Measurements from ENCODE around the gene ACP7. TPM values are rescaled to one million over a fixed set of nuclear protein-coding genes. Genes with fewer than 3 reads are reported as not detected.
"Not testable (repeated sequence)": the region's sequence is repeated elsewhere in the genome, so short reads cannot be mapped to it uniquely, and the experiment has no call there.

ACP7 gene
- total and polyA plus RNA-seq, 5 donors: not detected

DNA sequence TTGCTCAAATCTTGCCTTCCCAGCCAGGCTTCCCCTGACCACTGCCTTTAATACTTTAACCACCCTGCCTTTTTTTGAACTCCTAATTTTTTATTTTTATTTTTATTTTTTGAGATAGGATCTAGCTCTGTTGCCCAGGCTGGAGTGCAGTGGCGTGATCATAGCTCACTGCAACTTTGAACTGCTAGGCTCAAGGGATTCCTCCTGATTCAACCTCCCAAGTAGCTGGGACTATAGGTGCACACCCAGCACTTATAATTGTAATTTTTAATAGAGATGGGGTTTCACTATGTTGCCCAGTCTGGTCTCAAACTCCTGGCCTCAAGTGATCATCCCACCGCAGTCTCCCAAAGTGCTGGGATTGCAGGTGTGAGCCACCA, 30.1 kb upstream of the ACP7 start:
- 91% methylated on average over 2 of the region's 2 CpGs for WGBS
- Histone ChIP-seq H3K9me3 (ENCODE audit: control insufficient read depth, low read length) (no peaks in the 10 kb centered on the region), H3K4me1 (ENCODE audit: control insufficient read depth, insufficient read depth, low read length) (no peaks in the 10 kb centered on the region), H3K27ac (ENCODE audit: low read length) (no peak overlapping the region), H3K27me3 (ENCODE audit: control insufficient read depth, insufficient read depth) (no peaks in the 10 kb centered on the region), H3K4me3 (ENCODE audit: low read length) (no peak overlapping the region)
- no peak for ATAC-seq
- intact Hi-C loops (cut with DNase I): no loop called here
- no peak for DNase-seq

DNA sequence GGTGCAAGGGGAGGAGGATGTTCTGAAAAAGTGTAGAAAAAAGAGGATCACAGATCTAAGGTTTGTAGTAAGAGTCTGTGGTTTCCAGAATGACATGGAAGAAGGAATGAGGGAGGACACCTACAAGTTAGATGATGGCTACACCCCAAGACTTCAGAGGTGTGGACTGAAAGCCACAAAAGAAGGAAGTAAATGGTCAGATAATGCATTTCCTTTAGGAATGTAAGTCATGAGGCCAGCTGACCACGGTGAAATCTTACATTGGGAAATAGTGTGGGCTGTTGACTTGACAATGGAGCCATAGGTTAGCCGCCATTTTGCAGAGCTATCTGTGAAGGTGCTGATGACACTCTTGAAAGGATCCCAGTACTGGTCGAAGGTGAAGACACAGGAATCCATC, 26.6 kb upstream of the ACP7 start:
- no peak for DNase-seq
- intact Hi-C loops (cut with DNase I): no loop called here
- WGBS: 72% methylated on average over 3 of the region's 3 CpGs
- H3K27me3 ChIP-seq (ENCODE audit: control insufficient read depth, insufficient read depth): no peaks in the 10 kb centered on the region
- H3K27ac ChIP-seq (ENCODE audit: low read length): no peak overlapping the region
- no peak for ATAC-seq
- no peak overlapping the region for H3K4me3 ChIP-seq (ENCODE audit: low read length)
- no peaks in the 10 kb centered on the region for H3K4me1 ChIP-seq (ENCODE audit: control insufficient read depth, insufficient read depth, low read length)
- no peaks in the 10 kb centered on the region for H3K9me3 ChIP-seq (ENCODE audit: control insufficient read depth, low read length)

DNA sequence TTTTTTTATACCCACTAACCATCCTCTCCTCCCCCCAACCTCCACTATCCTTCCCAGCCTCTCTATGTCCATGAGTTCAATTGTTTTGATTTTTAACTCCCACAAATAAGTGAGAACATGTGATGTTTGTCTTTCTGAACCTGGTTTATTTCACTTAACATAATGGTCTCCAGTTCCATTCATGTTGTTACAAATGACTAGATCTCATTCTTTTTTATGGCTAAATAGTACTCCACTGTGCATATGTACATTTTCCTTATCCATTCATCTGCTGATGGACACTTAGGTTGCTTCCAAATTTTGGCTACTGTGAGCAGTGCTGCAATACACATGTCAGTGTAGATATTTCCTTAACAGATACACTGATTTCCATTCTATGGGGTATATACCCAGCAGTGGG, 24.9 kb upstream of the ACP7 start:
- no peaks in the 10 kb centered on the region for H3K9me3 ChIP-seq (ENCODE audit: control insufficient read depth, low read length)
- no peak overlapping the region for H3K4me3 ChIP-seq (ENCODE audit: low read length)
- no peaks in the 10 kb centered on the region for H3K27me3 ChIP-seq (ENCODE audit: control insufficient read depth, insufficient read depth)
- no peak overlapping the region for H3K27ac ChIP-seq (ENCODE audit: low read length)
- DNase-seq: no peak
- intact Hi-C loops (cut with DNase I): no loop called here
- H3K4me1 ChIP-seq (ENCODE audit: control insufficient read depth, insufficient read depth, low read length): no peaks in the 10 kb centered on the region
- ATAC-seq: no peak

DNA sequence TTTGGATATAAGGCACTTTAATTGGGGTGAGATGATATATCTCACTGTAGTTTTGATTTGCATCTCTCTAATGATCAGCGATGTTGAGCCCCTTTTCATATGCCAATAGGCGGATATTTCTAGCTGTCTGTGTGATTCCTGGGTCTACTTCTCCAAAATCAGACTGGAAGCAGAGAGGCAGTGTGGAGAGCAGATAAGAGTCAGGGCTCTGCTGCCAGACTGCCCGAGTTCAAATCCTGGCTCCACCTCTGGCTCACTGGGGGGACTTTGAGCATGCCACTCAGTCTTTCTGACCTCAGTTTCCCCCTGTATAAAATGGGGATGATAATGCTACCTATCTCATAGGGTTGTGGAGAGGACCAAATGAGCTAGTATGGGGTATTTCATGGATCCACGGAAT, 24.0 kb upstream of the ACP7 start:
- DNase-seq: no peak
- intact Hi-C loops (cut with DNase I): no loop called here
- no peak for ATAC-seq

DNA sequence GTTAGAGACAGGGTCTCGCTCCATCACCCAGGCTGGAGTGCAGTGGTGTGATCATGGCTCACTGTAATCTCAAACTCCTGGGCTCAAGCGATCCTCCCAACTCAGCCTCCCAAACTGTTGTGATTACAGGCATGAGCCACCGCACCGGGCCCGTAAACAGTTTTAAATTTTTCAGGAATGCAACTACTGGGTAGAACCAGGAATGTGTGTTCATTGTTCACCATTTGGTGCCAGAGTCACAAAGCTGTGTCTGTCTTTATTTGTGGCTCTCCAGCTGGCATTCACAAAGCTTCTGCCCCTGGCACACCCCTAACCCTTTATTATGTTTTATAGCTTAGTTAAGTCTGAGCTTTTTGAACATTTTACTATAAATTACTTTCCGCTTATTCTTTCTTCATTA, 19.8 kb upstream of the ACP7 start:
- ATAC-seq (no peak), DNase-seq (no peak)
- Histone ChIP-seq H3K9me3 (ENCODE audit: control insufficient read depth, low read length) (no peaks in the 10 kb centered on the region), H3K27me3 (ENCODE audit: control insufficient read depth, insufficient read depth) (no peaks in the 10 kb centered on the region), H3K4me1 (ENCODE audit: control insufficient read depth, insufficient read depth, low read length) (no peaks in the 10 kb centered on the region), H3K4me3 (ENCODE audit: low read length) (no peak overlapping the region), H3K27ac (ENCODE audit: low read length) (no peak overlapping the region)
- intact Hi-C loops (cut with DNase I): no loop called here
- 91% methylated on average over 6 of the region's 6 CpGs for WGBS

More for the DNA sequence above, 24.0 kb upstream of the ACP7 start:
- Histone ChIP-seq H3K9me3 (ENCODE audit: control insufficient read depth, low read length) (no peaks in the 10 kb centered on the region), H3K4me1 (ENCODE audit: control insufficient read depth, insufficient read depth, low read length) (no peaks in the 10 kb centered on the region), H3K4me3 (ENCODE audit: low read length) (no peak overlapping the region), H3K27me3 (ENCODE audit: control insufficient read depth, insufficient read depth) (no peaks in the 10 kb centered on the region), H3K27ac (ENCODE audit: low read length) (no peak overlapping the region)
- 69% methylated on average over 4 of the region's 4 CpGs for WGBS

DNA sequence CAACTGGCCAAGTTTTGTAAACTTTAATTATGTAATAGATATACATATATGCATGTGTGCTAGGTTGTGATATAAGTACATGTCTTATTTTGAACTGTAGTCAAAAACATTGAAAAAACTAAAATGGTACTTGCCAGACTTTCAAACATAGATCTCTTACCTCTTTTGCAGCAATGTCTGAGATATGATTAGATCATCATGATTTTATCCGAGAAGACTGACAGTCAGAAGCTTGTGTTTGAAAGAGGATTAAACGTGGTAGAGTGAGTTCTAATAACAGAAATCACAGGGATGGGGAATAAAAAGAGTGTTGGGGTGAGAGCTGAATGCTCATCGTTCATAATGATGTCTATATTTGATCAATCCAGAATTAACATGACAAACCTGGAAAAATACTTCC, 18.2 kb upstream of the ACP7 start:
- DNase-seq: no peak
- 72% methylated on average over 3 of the region's 3 CpGs for WGBS

DNA sequence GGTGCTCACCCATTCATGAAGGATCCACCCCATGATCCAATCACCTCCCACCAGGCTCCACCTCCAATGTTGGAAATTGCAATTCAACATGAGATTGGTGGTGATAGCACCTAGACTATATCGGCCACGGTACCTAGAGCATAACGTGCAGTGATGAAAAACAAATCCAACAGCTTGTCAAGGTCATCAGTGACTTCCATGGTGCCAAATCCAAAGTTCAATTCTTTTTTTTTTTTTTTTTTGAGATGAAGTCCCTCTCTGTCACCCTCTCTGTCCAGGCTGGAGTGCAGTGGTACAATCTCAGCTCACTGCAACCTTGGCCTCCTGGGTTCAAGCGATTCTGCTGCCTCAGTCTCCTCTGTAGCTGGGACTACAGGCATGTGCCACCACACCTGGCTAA, 17.1 kb upstream of the ACP7 start:
- WGBS: 86% methylated on average over 4 of the region's 4 CpGs

More for the DNA sequence above, 18.2 kb upstream of the ACP7 start:
- no peaks in the 10 kb centered on the region for H3K9me3 ChIP-seq (ENCODE audit: control insufficient read depth, low read length)
- H3K27me3 ChIP-seq (ENCODE audit: control insufficient read depth, insufficient read depth): no peaks in the 10 kb centered on the region
- H3K4me3 ChIP-seq (ENCODE audit: low read length): no peak overlapping the region
- no peak overlapping the region for H3K27ac ChIP-seq (ENCODE audit: low read length)
- intact Hi-C loops (cut with DNase I): no loop called here
- H3K4me1 ChIP-seq (ENCODE audit: control insufficient read depth, insufficient read depth, low read length): no peaks in the 10 kb centered on the region
- ATAC-seq: no peak

DNA sequence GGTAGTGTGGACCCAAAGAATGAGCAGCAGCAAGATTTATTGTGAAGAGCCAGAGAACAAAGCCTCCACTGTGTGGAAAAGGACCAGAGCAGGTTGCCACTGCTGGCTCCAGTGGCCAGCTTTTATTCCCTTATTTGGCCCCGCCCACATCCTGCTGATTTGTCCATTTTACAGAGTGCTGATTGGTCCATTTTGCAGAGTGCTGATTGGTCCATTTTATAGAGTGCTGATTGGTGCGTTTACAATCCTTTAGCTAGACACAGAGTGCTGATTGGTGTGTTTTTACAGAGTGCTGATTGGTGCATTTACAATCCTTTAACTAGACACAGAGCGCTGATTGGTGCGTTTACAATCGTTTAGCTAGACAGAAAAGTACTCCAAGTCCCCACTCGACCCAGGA, 15.9 kb upstream of the ACP7 start:
- H3K9me3 ChIP-seq (ENCODE audit: control insufficient read depth, low read length); H3K4me1 ChIP-seq (ENCODE audit: control insufficient read depth, insufficient read depth, low read length); ATAC-seq; H3K4me3 ChIP-seq (ENCODE audit: low read length); H3K27me3 ChIP-seq (ENCODE audit: control insufficient read depth, insufficient read depth); DNase-seq; intact Hi-C loops (cut with DNase I); H3K27ac ChIP-seq (ENCODE audit: low read length): not testable (repeated sequence)
- 82% methylated on average over 6 of the region's 6 CpGs for WGBS

More for the DNA sequence above, 17.1 kb upstream of the ACP7 start:
- no peak for ATAC-seq
- Histone ChIP-seq H3K27me3 (ENCODE audit: control insufficient read depth, insufficient read depth) (no peaks in the 10 kb centered on the region), H3K27ac (ENCODE audit: low read length) (no peak overlapping the region), H3K4me1 (ENCODE audit: control insufficient read depth, insufficient read depth, low read length) (no peaks in the 10 kb centered on the region), H3K9me3 (ENCODE audit: control insufficient read depth, low read length) (no peaks in the 10 kb centered on the region), H3K4me3 (ENCODE audit: low read length) (no peak overlapping the region)
- no peak for DNase-seq
- intact Hi-C loops (cut with DNase I): no loop called here

DNA sequence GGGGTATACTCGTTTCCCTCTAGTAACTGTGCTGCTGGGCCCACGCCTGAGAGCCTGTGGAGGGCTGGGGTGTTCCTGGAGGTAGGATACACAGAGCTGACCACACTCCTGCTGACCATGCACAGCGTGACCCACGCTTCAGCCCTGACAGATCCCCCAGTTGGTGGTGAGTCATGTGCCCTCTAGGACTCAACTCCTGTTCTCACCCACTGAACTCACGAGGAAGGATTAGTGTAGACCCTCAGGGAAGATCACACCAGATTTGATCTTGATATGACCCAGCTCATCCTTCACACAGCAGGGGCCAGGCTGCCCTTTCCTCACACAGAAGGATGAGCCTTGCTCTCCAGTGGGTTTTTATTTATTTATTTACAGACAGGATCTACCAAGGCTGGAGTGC, 13.3 kb upstream of the ACP7 start:
- Histone ChIP-seq H3K9me3 (ENCODE audit: control insufficient read depth, low read length) (no peaks in the 10 kb centered on the region), H3K4me3 (ENCODE audit: low read length) (no peak overlapping the region), H3K27ac (ENCODE audit: low read length) (no peak overlapping the region), H3K4me1 (ENCODE audit: control insufficient read depth, insufficient read depth, low read length) (no peaks in the 10 kb centered on the region), H3K27me3 (ENCODE audit: control insufficient read depth, insufficient read depth) (no peaks in the 10 kb centered on the region)
- WGBS: 70% methylated on average over 5 of the region's 5 CpGs
- DNase-seq (no peak), ATAC-seq (no peak)
- intact Hi-C loops (cut with DNase I): no loop called here

DNA sequence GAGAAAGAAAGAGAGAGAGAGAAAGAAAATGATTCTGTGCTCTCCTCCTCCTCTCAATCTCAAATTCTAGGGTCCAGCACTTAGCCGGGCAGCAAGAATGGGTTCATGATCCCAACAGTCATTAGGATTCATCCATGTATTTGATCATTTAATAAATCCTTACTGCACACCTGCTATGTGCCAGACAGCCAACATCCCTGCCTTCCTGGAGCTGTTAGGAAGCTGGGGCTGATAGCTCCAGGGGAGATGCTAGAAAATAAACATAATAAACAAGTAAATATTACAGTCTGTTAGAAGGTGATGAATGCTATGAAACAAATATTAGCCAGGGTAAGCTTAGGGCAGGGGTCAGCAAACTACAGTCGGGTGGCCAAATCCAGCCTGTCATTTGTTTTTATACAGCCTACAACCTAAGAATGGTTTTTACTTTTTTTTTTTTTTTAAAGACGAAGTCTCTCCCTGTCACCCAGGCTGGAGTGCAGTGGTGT, 9.9 kb upstream of the ACP7 start:
- Histone ChIP-seq H3K4me3 (ENCODE audit: low read length) (no peak overlapping the region), H3K4me1 (ENCODE audit: control insufficient read depth, insufficient read depth, low read length) (no peaks in the 10 kb centered on the region), H3K27ac (ENCODE audit: low read length) (no peak overlapping the region), H3K27me3 (ENCODE audit: control insufficient read depth, insufficient read depth) (no peaks in the 10 kb centered on the region), H3K9me3 (ENCODE audit: control insufficient read depth, low read length) (no peaks in the 10 kb centered on the region)
- DNase-seq (no peak), ATAC-seq (no peak)
- WGBS: 56% methylated on average over 3 of the region's 3 CpGs
- intact Hi-C loops (cut with DNase I): no loop called here

DNA sequence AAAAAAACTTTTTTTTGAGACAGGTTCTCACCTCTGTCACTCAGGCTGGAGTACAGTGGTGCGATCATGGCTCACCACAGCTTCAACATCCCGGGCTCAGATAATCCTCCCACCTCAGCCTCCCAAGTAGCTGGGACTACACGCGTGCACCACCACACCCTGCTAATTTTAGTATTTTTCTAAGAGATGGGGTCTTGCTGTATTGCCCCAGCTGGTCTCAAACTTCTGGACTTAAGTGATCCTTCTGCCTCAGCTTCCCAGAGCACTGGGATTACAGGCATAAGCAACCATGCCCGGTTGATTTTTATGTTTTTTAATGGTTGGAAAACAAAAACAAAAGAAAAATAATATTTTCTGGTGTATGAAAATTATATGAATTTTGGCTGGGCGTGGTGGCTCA, 9.2 kb upstream of the ACP7 start:
- ATAC-seq (no peak), DNase-seq (no peak)
- H3K27ac ChIP-seq (ENCODE audit: low read length): no peak overlapping the region
- intact Hi-C loops (cut with DNase I): no loop called here
- no peaks in the 10 kb centered on the region for H3K27me3 ChIP-seq (ENCODE audit: control insufficient read depth, insufficient read depth)
- H3K4me3 ChIP-seq (ENCODE audit: low read length): no peak overlapping the region
- 91% methylated on average over 6 of the region's 6 CpGs for WGBS
- H3K9me3 ChIP-seq (ENCODE audit: control insufficient read depth, low read length): no peaks in the 10 kb centered on the region
- no peaks in the 10 kb centered on the region for H3K4me1 ChIP-seq (ENCODE audit: control insufficient read depth, insufficient read depth, low read length)

DNA sequence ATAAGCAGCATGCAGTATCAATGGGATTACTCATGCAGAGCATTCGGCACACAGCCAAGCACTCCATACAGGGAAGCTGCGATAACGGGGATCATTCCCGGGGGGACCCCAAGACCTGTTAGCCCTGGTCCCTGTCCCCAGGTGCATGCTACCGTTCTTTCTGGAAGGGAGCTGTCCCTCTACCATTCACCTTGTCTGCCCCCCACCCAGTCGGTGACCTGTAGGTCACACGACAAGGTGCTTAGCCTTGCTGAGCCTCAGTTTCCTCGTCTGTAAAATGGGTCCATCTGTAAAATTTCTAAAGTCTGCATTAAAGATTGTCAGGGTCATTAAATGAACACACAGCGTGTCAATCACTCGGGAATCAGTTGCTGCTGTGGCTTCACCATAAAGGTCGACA, 6.8 kb upstream of the ACP7 start:
- ATAC-seq (no peak), DNase-seq (no peak)
- Histone ChIP-seq H3K4me3 (ENCODE audit: low read length) (no peak overlapping the region), H3K27ac (ENCODE audit: low read length) (no peak overlapping the region), H3K27me3 (ENCODE audit: control insufficient read depth, insufficient read depth) (no peaks in the 10 kb centered on the region), H3K4me1 (ENCODE audit: control insufficient read depth, insufficient read depth, low read length) (no peaks in the 10 kb centered on the region), H3K9me3 (ENCODE audit: control insufficient read depth, low read length) (no peaks in the 10 kb centered on the region)
- intact Hi-C loops (cut with DNase I): no loop called here
- 85% methylated on average over 11 of the region's 11 CpGs for WGBS
